ENCODE data around the gene PPP4R1.
A peak's percentile ranks its signal among the peaks of the same experiment; 100 is the strongest.
"Not testable (repeated sequence)": the region's sequence is repeated elsewhere in the genome, so short reads cannot be mapped to it uniquely, and the experiment has no call there.

The PPP4R1 gene

DNA sequence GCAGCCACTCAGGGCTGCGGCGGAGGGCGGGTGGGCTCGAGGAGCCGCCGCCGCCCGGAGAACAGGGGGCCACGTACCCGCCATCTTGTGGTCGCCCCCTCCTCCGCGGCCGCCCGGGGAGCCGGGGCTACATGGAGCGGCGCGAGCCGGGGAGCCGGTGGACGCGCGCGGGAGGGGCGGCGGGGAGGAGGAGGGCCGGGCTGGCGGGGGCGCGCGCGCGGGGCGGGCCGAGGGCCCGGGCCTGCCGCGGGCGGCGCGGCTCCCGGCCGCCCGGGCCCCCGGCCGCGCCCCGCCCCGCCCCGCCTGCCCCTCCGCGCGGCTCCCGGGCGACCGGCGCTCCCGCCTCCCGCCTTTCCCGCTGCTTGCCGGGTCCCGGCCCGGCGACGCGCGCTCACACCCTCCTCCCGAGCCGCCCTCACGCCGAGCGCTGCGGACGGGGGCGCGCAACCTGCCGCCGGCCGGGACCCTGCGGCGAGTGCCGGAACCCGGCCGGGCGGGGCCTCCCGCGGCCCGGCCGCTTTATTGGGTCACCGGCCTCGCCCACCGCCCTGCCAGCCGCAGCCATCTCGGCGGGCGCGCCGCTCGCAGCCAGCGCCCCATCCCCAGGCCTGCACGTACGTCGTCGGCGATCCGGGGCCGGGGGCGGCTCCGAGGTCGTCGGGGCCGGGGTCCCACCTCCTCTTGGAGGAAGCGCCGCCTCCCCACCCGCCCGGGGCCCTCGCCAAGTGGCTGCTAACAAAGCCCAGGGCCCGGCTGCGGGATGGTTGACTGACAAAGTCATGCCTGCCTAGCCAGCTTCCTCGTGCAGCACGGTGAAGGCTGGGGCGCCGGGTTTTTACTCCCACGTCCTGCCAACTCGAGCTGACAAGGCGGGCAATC lies at the start of gene PPP4R1:
Gene PPP4R1, minus strand, starts transcription at position 159 of the 879 bp plus-strand sequence. Its CDS starts 75 bp downstream, at position 84.
- DNase-seq (ENCODE audit: low spot score) = peak; percentile 82

- DNase-seq (ENCODE audit: low spot score) = no peak
These were observed 49.0 kb upstream of the PPP4R1 start for GRCh38 chr18:9663377-9663776.

- no peak for DNase-seq (ENCODE audit: low spot score)
These were observed 47.2 kb upstream of the PPP4R1 start for GRCh38 chr18:9661564-9661963.

DNA sequence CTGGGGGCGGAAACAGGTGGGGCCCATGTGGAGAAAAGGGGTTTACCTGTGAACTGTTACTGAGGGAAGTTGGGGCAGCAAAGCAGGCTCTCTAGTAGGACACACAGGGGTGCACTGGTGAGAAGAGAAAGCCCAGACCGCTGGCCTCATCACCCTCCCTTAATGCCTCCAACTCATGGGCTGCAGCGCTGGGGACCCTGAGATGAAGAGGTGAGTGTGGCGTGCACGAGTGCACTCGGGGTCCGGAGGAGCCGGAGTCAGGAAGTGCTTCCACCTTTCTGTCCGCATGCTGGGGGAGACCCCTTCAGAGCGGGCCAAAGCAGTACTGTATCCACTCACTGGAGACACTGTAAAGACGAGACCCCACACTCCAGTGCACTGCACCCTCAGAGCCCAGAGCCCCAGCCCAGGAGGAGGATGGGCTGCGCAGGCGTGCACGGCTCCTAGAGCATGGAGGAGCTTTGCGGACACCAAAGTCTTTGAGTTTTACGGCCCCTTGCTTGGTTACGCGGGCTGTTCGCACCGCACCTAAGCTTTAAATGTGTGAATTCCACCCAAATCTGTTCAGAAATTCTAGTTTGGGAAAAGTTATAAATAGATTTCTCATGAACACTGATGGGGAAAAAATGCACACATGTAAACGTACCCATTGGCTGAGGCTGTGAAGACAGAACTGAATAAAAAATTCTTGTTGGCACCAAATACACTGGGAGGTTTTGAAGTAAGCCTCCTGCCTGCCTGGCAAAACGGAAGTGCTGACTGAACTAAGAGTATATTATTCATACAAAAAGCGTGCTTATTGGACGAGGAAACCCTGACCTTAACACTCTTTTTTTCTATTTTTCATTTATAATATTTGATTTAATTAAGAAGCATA lies 45.4 kb upstream of the PPP4R1 start:
- no peak for DNase-seq (ENCODE audit: low spot score)

GRCh38 chr18:9658087-9658641 lies 43.8 kb upstream of the PPP4R1 start:
- DNase-seq (ENCODE audit: low spot score) = peak; percentile 26

DNA sequence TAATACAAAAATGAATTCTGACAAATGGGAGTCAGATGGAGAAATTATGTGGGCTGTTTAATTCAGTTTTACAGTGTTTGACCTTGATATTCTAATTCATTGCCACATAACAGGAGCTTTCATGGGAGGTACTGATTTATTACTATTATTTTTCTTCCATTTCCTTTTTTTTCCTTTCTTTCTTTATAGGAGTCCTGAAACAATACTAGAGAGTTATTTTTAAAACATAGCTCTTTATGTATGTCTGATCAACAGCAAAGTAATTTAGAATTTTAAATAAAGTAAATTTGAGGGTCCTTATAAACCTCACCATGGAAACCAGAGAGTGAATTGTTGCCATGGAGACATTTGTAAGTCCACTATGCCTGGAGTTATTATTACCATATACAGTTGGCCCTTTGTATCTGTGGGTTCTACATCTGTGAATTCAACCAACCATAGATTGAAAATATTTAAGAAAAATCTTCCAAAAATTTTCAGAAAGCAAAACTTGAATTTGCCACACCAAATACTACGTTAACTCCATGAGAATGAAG lies 40.9 kb upstream of the PPP4R1 start:
- no peak for DNase-seq (ENCODE audit: low spot score)

GRCh38 chr18:9653390-9653789 lies 39.0 kb upstream of the PPP4R1 start:
- DNase-seq (ENCODE audit: low spot score) = no peak

- DNase-seq (ENCODE audit: low spot score) = no peak
These were observed 34.8 kb upstream of the PPP4R1 start for GRCh38 chr18:9649164-9649540.

GRCh38 chr18:9648431-9649163 lies 34.2 kb upstream of the PPP4R1 start:
- peak; percentile 78 for DNase-seq (ENCODE audit: low spot score)

DNA sequence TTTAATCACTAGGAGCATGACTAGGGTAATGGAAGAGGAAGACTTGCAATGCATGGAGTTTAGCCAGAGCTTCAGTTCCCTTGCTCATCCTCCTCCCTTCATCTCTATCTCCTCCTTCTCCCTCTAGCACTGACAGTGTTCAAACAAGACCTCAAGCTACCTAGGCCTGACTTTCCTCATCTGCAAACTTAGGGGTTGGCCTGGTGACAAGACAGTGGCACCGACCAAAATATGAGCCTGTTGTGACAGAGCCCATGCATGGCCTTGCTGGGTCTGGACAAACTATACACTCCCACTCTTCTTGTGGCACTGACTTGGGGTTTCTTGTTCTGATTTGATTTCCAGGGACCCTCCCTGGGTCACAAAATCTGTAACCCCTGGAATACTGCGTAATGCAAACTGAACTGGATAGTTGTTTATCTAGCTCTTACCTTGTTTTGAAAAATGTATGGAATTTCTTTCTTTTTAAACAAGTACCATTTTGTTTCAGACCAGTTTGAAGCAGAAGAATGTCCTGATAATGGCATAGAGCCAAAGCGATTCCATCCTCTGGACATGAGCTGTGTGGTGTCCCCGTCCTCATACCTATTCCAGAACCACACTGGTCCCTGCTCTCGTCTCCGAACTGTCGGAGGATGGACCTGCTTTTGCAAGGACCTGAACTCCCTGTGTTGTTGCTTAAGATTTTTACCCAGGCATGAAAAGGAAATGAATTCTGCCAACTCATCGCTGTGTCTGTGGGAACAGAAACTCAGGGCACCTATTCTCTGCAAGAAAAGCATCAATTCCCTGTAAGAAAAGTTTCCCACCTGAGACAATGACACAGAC lies 33.4 kb upstream of the PPP4R1 start:
- DNase-seq (ENCODE audit: low spot score) = peak; percentile 45

DNA sequence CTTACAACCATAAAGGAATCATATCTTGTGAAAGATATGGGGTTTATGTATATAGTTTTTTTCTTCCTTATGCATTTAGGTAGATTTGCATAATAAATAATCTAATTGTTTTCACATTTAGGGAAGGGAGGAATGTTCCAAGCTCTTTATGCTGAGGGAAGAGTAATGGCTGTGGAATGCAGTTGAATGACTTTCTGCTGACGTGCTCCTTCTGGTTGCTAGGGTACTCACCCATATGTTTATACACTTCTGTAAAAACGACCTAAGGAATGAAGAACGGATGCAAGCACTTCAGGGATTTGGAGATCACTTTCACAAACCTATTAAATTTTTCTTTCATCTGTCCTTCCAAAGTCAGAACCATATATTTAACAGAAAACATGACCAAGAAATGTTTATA lies 29.2 kb upstream of the PPP4R1 start:
- DNase-seq (ENCODE audit: low spot score) = peak; percentile 97

DNA sequence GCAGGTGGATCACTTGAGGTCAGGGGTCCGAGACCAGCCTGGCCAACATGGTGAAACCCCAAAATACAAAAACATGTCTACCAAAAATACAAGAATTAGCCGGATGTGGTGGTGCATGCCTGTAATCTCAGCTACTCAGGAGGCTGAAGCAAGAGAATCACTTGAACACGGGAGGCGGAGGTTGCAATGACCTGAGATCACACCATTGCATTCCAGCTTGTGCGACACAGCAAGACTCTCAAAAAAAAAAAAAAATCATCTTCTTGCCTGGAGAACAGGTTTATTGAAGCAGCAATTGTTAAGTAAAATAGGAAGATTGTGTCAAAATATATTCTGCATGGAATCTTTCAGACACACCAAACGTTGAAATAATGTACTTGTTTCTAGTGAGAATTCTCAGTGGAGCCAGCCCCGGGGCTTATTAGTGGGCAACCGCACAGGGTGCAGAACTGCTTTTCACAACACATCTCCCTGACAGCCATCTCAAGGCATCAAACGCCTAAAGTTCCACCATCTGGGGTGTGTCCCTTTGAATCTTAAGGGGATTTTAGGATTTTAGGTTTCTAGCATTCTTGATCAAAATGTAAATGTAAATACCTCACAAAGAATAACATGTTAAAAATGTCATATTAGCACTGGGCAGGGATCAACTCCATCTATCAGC lies 28.6 kb upstream of the PPP4R1 start:
- peak; percentile 20 for DNase-seq (ENCODE audit: low spot score)

DNA sequence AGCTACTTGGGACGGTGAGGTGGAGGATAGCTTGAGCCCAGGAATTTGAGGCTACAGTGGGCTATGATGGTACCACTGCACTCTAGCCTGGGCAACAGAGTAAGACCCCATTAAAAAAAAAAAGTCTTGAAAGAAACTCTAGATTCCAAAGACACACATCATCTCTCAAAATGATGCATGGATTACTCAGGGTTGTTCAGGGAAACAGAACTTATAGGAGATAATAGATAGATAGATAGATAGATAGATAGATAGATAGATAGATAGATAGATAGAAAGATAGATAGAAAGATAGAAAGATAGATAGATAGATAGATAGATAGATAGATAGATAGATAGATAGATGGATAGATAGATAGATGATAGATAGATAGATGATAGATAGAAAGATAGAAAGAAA lies 26.7 kb upstream of the PPP4R1 start:
- not testable (repeated sequence) for DNase-seq (ENCODE audit: low spot score)

GRCh38 chr18:9638886-9639285 lies 24.5 kb upstream of the PPP4R1 start:
- DNase-seq (ENCODE audit: low spot score) = no peak

DNA sequence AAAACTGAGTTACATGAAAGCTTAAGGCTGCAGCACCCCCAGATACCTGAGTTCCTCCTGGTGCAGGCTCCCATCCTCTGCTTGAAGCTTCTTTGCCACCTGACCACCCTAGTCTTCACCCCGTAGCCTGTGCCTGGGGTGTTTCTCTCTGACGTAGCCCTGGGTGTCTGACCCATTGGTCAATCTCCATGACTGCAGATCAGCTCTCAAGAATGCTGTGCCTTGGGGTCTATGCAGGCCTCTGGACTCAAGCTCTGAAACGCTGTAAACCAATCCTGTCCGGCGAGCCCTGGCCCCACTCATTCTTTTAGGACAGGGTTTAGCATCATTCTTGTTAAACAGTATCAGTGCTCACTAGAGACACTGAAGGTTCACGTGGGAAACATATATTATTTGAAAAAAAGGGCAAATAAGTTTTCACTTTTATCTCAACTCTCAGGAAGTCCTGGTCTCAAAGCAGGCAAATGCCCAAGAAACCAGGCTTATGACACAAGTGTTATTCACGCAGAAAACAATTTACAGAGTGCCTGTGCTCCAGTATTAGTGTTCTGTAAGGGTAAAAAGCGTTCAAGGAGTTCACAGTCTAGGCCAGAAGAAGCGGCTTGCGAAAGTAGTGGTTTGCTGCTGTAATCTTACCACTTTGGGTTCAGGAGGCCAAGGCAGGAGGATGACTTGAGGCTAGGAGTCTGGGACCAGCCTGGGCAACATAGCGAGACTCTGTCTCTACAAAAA lies 22.8 kb upstream of the PPP4R1 start:
- DNase-seq (ENCODE audit: low spot score) = no peak

GRCh38 chr18:9634856-9635255 lies 20.5 kb upstream of the PPP4R1 start:
- DNase-seq (ENCODE audit: low spot score) = no peak

- peak; percentile 92 for DNase-seq (ENCODE audit: low spot score)
These were observed 17.6 kb upstream of the PPP4R1 start for GRCh38 chr18:9631814-9632496.

DNA sequence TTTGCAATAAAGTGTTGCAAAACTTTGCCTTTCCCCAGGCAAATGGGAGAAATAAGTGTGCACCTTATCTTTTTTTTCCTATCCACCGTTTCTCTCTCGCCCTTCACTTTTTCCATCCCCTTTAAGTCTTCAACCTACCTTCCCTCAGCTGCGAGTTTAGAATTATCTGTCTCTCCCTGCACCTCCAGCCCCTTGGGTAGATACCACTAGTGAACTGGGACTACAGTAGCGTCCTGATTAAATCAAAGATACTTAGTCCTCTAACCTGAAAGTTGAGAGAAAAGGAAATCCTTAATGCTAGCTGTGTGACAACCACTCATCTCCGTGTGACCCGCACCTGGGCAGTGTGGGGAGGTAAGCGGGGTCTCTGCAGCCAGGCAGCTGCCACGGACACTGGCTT lies 16.1 kb upstream of the PPP4R1 start:
- DNase-seq (ENCODE audit: low spot score) = no peak

GRCh38 chr18:9629709-9630108 lies 15.3 kb upstream of the PPP4R1 start:
- no peak for DNase-seq (ENCODE audit: low spot score)

Data from kidney tubule cell (primary cell).